Body of pancreas (tissue), 4 donors: ENCODE measurements around the gene CCL22. TPM values are rescaled to one million over a fixed set of nuclear protein-coding genes. Genes with fewer than 3 reads are reported as not detected.

ENCODE experiments used
- ATAC-seq: fragments of 150-250 bp; one replicate; pipeline ENCODE4 v1.9.1; 2016
- DNase-seq, 4 donors: peaks; one replicate each; pipeline ENCODE4 v3.0.0-alpha.2; 2019
- H3K27ac ChIP-seq, 4 donors: fragments of 200-600 bp; sonication (generic); 1 replicate in 3 of 4; 2 replicates in 1 of 4; pipeline versions ENCODE4 v1.5.1 to v1.6.1; 2016 to 2019; ENCODE audit warnings: mild to moderate bottlenecking in 1 of 4, mixed read lengths in 1 of 4, moderate library complexity in 1 of 4
- H3K27me3 ChIP-seq, 2 donors: fragments of 200-600 bp; sonication (generic); one replicate each; pipeline ENCODE4 v1.6.0; 2016; ENCODE audit warnings: mild to moderate bottlenecking in 1 of 2
- H3K36me3 ChIP-seq, 2 donors: fragments of 200-600 bp; sonication (generic); replicated peaks in 1 of 2; 2 replicates each; pipeline ENCODE4 v1.5.1; 2016; ENCODE audit warnings: low read depth in 2 of 2; ENCODE audit not compliant: insufficient read depth in 1 of 2
- H3K4me1 ChIP-seq: fragments of 200-600 bp; sonication (generic); one replicate; pipeline ENCODE4 v1.6.0; 2016
- H3K4me3 ChIP-seq, 2 donors: fragments of 200-600 bp; sonication (generic); 1 replicate in 1 of 2; 2 replicates in 1 of 2; pipeline ENCODE4 v1.5.1; 2016 to 2019
- H3K9me3 ChIP-seq, 3 donors: fragments of 200-600 bp; sonication (generic); 1 replicate in 2 of 3; 2 replicates in 1 of 3; pipeline ENCODE4 v1.5.1; 2016
- CTCF ChIP-seq, 7 experiments: fragments of 450-650 bp in 4 of 7; fragments of 200-600 bp in 3 of 7; sonication (generic) in 3 of 7; IDR thresholded peaks; one replicate each; pipeline ENCODE4 v1.5.1; 2016 to 2019; ENCODE audit warnings: antibody characterized with exemption in 7 of 7
- POLR2A ChIP-seq, 3 donors: fragments of 450-650 bp; IDR thresholded peaks; one replicate each; pipeline ENCODE4 v1.6.1; 2016; ENCODE audit warnings: antibody characterized with exemption in 3 of 3, mild to moderate bottlenecking in 2 of 3
- WGBS, 2 donors: methylation state at CpG; one replicate each; pipeline ENCODE4 v1.1.5; 2017; 5-methylcytosine and 5-hydroxymethylcytosine counted together
- intact Hi-C: fragments of 100-400 bp; cut with DNase I; formaldehyde crosslinking; loops from one replicate; pipeline ENCODE4 v1.15.1; 2023
- small RNA-seq: library from RNA; depleted of rRNA; stranded (forward); fragments of <200 nt; gene quantifications from one replicate; pipeline ENCODE3, GENCODE V24; 2016
- total RNA-seq, 2 donors: library from RNA; depleted of rRNA; stranded (reverse); fragments of >200 nt; gene quantifications; one replicate each; pipeline ENCODE4 v1.1.0, GENCODE V29; 2016

Gene CCL22
- total RNA-seq, 2 donors from 2014 or later, result not detected

- no peaks in the 10 kb centered on the region for H3K9me3 ChIP-seq
- intact Hi-C loops, result no loop called here
- 70 to 100% methylated on average over 2 to 5 of the region's 5 CpGs for WGBS, 2 donors
- ATAC-seq (no peak), DNase-seq (no peak)
- no peak for TF ChIP-seq CTCF (IDR thresholded peaks at IDR 0.05)
- TF ChIP-seq POLR2A (IDR thresholded peaks at IDR 0.05), result no peak
- no peaks in the 10 kb centered on the region for H3K36me3 ChIP-seq
- no peaks in the 10 kb centered on the region for H3K27me3 ChIP-seq
- peaks cover 10% of the 10 kb centered on the region for H3K4me1 ChIP-seq
- no peak overlapping the region for H3K27ac ChIP-seq
- no peak overlapping the region for H3K4me3 ChIP-seq
Observed at GRCh38 chr16:57413301-57413730, 54.7 kb downstream of the CCL22 start.

GRCh38 chr16:57413733-57414132 lies 55.1 kb downstream of the CCL22 start:
- Histone ChIP-seq H3K4me1 (peaks cover 12% of the 10 kb centered on the region), H3K9me3 (no peaks in the 10 kb centered on the region), H3K4me3 (no peak overlapping the region), H3K36me3 (no peaks in the 10 kb centered on the region), H3K27me3 (no peaks in the 10 kb centered on the region), H3K27ac (no peak overlapping the region)
- 52 to 66% methylated on average over 4 to 7 of the region's 7 CpGs for WGBS, 2 donors
- DNase-seq, result no peak
- TF ChIP-seq POLR2A (IDR thresholded peaks at IDR 0.05), result no peak
- TF ChIP-seq CTCF (IDR thresholded peaks at IDR 0.05), result no peak
- ATAC-seq, result no peak
- intact Hi-C loops, result no loop called here

Small RNA genes within 50 kb of the gene (small RNA-seq; reads per million reads assigned to genes)
- gene AC108081.1, result not detected

Other genes with a start within 250 kb of the CCL22 start
- gene PSME3IP1, start 172.7 kb upstream of the CCL22 start, total RNA-seq, result 10 to 100 TPM; 26.7 to 32.9 TPM
- 10 to 100 TPM; 13.8 to 31.4 TPM for gene RSPRY1, start 172.5 kb upstream of the CCL22 start, total RNA-seq
- gene ARL2BP, start 113.5 kb upstream of the CCL22 start, total RNA-seq, result 10 to 100 TPM; 15.8 to 21.5 TPM
- 10 to 100 TPM; 32.9 to 43.2 TPM for gene PLLP, start 74.1 kb upstream of the CCL22 start, total RNA-seq
- 10 to 100 TPM; 14.5 to 19.1 TPM for gene CX3CL1, start 13.7 kb downstream of the CCL22 start, total RNA-seq
- gene CCL17, start 46.0 kb downstream of the CCL22 start, total RNA-seq, result not detected
- gene CIAPIN1, start 88.6 kb downstream of the CCL22 start, total RNA-seq, result 10 to 100 TPM; 13.5 to 19.4 TPM
- 10 to 100 TPM; 38.7 to 56.0 TPM for gene COQ9, start 88.7 kb downstream of the CCL22 start, total RNA-seq
- 10 to 100 TPM; 34.9 to 77.3 TPM for gene POLR2C, start 103.9 kb downstream of the CCL22 start, total RNA-seq
- gene DOK4, start 127.7 kb downstream of the CCL22 start, total RNA-seq, result 10 to 100 TPM; 33.0 to 36.1 TPM
- gene CCDC102A, start 177.8 kb downstream of the CCL22 start, total RNA-seq, result 10 to 100 TPM; 10.6 to 22.4 TPM
- gene ADGRG5, start 183.9 kb downstream of the CCL22 start, total RNA-seq, result under 1 TPM; 0.78 to 0.99 TPM